ENCODE measurements around the gene AOC3. TPM values are rescaled to one million over a fixed set of nuclear protein-coding genes. Genes with fewer than 3 reads are reported as not detected.

AOC3 gene, protein sequence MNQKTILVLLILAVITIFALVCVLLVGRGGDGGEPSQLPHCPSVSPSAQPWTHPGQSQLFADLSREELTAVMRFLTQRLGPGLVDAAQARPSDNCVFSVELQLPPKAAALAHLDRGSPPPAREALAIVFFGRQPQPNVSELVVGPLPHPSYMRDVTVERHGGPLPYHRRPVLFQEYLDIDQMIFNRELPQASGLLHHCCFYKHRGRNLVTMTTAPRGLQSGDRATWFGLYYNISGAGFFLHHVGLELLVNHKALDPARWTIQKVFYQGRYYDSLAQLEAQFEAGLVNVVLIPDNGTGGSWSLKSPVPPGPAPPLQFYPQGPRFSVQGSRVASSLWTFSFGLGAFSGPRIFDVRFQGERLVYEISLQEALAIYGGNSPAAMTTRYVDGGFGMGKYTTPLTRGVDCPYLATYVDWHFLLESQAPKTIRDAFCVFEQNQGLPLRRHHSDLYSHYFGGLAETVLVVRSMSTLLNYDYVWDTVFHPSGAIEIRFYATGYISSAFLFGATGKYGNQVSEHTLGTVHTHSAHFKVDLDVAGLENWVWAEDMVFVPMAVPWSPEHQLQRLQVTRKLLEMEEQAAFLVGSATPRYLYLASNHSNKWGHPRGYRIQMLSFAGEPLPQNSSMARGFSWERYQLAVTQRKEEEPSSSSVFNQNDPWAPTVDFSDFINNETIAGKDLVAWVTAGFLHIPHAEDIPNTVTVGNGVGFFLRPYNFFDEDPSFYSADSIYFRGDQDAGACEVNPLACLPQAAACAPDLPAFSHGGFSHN
- total RNA-seq, result under 0.01 and 0.15 TPM in 2 replicates

DNA sequence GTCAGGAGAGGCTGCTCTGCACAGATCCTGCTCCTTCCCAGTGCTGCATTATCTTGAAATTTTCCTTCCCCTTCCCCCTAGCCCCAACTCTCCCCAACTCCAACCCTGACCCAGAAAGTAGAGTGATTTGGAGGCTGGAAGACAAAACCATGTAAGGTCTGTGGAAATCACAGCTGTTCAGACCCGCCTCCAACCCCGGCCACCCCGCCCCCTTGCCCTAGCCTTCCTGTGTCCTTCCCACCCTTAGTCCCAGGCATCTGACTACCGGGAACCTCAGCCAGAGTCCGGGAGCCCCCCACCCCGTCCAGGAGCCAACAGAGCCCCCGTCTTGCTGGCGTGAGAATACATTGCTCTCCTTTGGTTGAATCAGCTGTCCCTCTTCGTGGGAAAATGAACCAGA is at the start of gene AOC3:
Gene AOC3, plus strand, starts transcription at position 246 of the 400 bp plus-strand sequence. Its CDS starts 145 bp downstream, at position 391.

DNA sequence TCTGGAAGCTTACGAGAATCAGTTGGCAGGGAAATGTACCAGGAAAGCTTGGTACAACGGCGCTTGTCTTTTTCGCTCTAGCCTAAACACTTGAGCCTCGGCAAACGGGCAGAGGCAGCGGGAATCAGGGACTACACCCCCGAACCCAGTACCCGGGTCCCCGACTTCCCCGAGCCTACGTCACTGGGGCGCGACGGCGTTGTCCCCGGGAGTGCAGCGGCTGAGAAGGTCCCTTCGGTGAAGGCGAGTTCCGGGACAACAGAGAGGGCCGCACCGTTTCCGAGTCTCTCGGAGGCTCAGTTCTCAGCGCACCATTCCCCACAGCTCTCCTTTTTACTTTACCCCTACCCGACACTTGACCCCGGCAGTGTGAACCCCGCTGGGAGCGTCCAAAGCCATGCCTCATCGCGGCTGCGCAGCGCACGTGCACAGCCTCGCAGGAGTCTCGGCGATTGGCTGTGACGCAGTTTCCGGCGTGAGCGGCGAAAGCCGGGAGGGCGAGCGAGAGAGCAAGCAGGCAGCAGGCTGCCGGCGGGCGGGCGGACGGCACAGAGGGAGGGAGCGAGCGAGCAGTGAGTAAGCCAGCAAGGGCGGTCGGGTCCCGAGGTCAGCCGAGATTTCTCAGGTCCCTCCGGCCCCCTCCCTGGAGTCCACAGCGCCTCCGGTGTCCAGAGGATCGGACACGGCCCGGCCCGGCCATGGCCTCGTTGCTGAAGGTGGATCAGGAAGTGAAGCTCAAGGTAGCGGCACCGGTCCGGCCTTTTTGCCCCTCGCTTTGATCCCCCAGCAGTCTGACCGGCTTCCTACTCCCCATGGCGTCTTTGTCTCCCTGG is 17.8 kb upstream of the AOC3 start, which contains the start of gene PSME3:
Gene PSME3, plus strand, starts transcription at position 464 of the 833 bp plus-strand sequence. Its CDS starts 235 bp downstream, at position 699.

DNA sequence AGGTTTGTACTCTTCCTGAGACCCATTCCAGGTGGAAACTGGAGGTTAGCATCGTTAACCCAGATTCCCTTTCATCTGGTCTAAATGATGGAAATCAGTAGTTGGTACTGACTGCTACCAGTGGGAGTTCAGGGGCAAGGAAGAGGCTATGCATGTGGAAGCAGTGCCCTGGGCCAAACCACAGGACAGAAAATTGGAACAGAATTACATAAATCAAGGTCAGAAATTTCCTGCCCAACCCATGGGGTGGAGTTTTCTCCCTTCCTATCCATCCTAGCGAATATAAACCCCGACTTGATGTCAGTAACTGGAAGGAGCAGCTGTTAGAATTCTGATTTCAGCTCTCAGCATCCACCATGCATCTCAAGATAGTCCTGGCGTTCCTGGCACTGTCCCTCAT is 6.7 kb upstream of the AOC3 start, which contains the start of gene AOC2:
Gene AOC2, plus strand, starts transcription at position 310 of the 400 bp plus-strand sequence. Its CDS starts 47 bp downstream, at position 357.

DNA sequence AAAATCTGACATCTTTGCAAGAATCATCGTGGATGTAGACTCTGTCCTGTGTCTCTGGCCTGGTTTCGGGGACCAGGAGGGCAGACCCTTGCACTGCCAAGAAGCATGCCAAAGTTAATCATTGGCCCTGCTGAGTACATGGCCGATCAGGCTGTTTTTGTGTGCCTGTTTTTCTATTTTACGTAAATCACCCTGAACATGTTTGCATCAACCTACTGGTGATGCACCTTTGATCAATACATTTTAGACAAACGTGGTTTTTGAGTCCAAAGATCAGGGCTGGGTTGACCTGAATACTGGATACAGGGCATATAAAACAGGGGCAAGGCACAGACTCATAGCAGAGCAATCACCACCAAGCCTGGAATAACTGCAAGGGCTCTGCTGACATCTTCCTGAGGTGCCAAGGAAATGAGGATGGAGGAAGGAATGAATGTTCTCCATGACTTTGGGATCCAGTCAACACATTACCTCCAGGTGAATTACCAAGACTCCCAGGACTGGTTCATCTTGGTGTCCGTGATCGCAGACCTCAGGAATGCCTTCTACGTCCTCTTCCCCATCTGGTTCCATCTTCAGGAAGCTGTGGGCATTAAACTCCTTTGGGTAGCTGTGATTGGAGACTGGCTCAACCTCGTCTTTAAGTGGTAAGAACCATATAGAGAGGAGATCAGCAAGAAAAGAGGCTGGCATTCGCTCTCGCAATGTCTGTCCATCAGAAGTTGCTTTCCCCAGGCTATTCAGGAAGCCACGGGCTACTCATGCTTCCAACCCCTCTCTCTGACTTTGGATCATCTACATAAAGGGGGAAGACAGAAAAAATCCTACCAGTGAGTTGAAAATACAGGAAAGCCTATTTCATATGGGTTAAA is 49.7 kb downstream of the AOC3 start, which contains the start of gene G6PC1:
Gene G6PC1, plus strand, starts transcription at position 340 of the 872 bp plus-strand sequence. Its CDS starts 78 bp downstream, at position 418.

Other genes starting within 250 kb of the AOC3 start
- gene RETREG3, start 241.8 kb upstream of the AOC3 start, total RNA-seq, result 62.4 and 64.1 TPM in 2 replicates
- gene TUBG1, start 241.5 kb upstream of the AOC3 start, total RNA-seq, result 19.5 and 26.3 TPM in 2 replicates
- gene TUBG2, start 191.9 kb upstream of the AOC3 start, total RNA-seq, result 2.6 and 4.1 TPM in 2 replicates
- 7.9 and 8.4 TPM in 2 replicates for gene PLEKHH3, start 174.2 kb upstream of the AOC3 start, total RNA-seq
- 0.65 and 2.3 TPM in 2 replicates for gene CCR10, start 169.4 kb upstream of the AOC3 start, total RNA-seq
- gene CNTNAP1, start 168.7 kb upstream of the AOC3 start, total RNA-seq, result 2.6 and 11.2 TPM in 2 replicates
- 5.8 and 14.0 TPM in 2 replicates for gene EZH1, start 106.2 kb upstream of the AOC3 start, total RNA-seq
- gene RAMP2, start 90.0 kb upstream of the AOC3 start, total RNA-seq, result 1.9 and 5.2 TPM in 2 replicates
- 61.4 and 62.2 TPM in 2 replicates for gene VPS25, start 77.8 kb upstream of the AOC3 start, total RNA-seq
- gene WNK4, start 70.6 kb upstream of the AOC3 start, total RNA-seq, result 0.32 and 0.76 TPM in 2 replicates
- 88.4 and 101 TPM in 2 replicates for gene COA3, start 52.5 kb upstream of the AOC3 start, total RNA-seq
- 0.32 TPM in 1 of 2 replicates, not detected in the other for gene CNTD1, start 52.3 kb upstream of the AOC3 start, total RNA-seq
- gene BECN1, start 26.9 kb upstream of the AOC3 start, total RNA-seq, result 127 and 198 TPM in 2 replicates
- 91.3 and 127 TPM in 2 replicates for gene PSME3, start 17.8 kb upstream of the AOC3 start, total RNA-seq
- 0.32 and 0.46 TPM in 2 replicates for gene AOC2, start 6.6 kb upstream of the AOC3 start, total RNA-seq
- not detected in 2 replicates for gene G6PC1, start 49.6 kb downstream of the AOC3 start, total RNA-seq
- gene AARSD1, start 113.3 kb downstream of the AOC3 start, total RNA-seq, result 25.7 and 34.2 TPM in 2 replicates
- gene PTGES3L, start 128.9 kb downstream of the AOC3 start, total RNA-seq, result 0.65 TPM in 1 of 2 replicates, not detected in the other
- gene RUNDC1, start 129.4 kb downstream of the AOC3 start, total RNA-seq, result 8.8 and 12.6 TPM in 2 replicates
- gene RPL27, start 147.2 kb downstream of the AOC3 start, total RNA-seq, result 928 and 1,618 TPM in 2 replicates
- gene IFI35, start 155.6 kb downstream of the AOC3 start, total RNA-seq, result 15.3 and 91.0 TPM in 2 replicates
- gene VAT1, start 171.2 kb downstream of the AOC3 start, total RNA-seq, result 160 and 194 TPM in 2 replicates
- gene RND2, start 174.0 kb downstream of the AOC3 start, total RNA-seq, result under 0.01 and 0.46 TPM in 2 replicates

Data from epithelial cell of umbilical artery (primary cell).